ENCODE results near the gene B3GAT1.

Gene B3GAT1

GRCh38 chr11:134332782-134333181 lies 79.3 kb downstream of the B3GAT1 start:
- TF ChIP-seq TAF1 (IDR thresholded peaks at IDR 0.05; ENCODE audit: borderline replicate concordance, low read depth, low read length) (no peak), POLR2A (IDR thresholded peaks at IDR 0.05; ENCODE audit: low read depth, low read length) (no peak), POLR2AphosphoS5 (IDR thresholded peaks at IDR 0.05; ENCODE audit: low read depth, low read length) (no peak)
- FAIRE-seq = no peak
- DNase-seq (ENCODE audit: insufficient read length) = no peak

- DNase-seq (ENCODE audit: insufficient read length) (no peak), FAIRE-seq (no peak)
- TF ChIP-seq POLR2AphosphoS5 (IDR thresholded peaks at IDR 0.05; ENCODE audit: low read depth, low read length) (no peak), POLR2A (IDR thresholded peaks at IDR 0.05; ENCODE audit: low read depth, low read length) (no peak), TAF1 (IDR thresholded peaks at IDR 0.05; ENCODE audit: borderline replicate concordance, low read depth, low read length) (no peak)
Observed at GRCh38 chr11:134332189-134332631, 79.8 kb downstream of the B3GAT1 start.

GRCh38 chr11:134331354-134332188 lies 80.5 kb downstream of the B3GAT1 start, which contains the start of gene GLB1L2:
Gene GLB1L2 (plus strand): TSS chr11:134331988. CDS start chr11:134332062, 74 bp downstream.
- DNase-seq (ENCODE audit: insufficient read length) (peak; percentile 62), FAIRE-seq (no peak)
- TF ChIP-seq TAF1 (IDR thresholded peaks at IDR 0.05; ENCODE audit: borderline replicate concordance, low read depth, low read length) (no peak), POLR2A (IDR thresholded peaks at IDR 0.05; ENCODE audit: low read depth, low read length) (no peak), POLR2AphosphoS5 (IDR thresholded peaks at IDR 0.05; ENCODE audit: low read depth, low read length) (no peak)

- FAIRE-seq (no peak), DNase-seq (ENCODE audit: insufficient read length) (no peak)
- TF ChIP-seq POLR2A (IDR thresholded peaks at IDR 0.05; ENCODE audit: low read depth, low read length) (no peak), POLR2AphosphoS5 (IDR thresholded peaks at IDR 0.05; ENCODE audit: low read depth, low read length) (no peak), TAF1 (IDR thresholded peaks at IDR 0.05; ENCODE audit: borderline replicate concordance, low read depth, low read length) (no peak)
Observed at GRCh38 chr11:134330611-134331353, 81.3 kb downstream of the B3GAT1 start.
